Trophoblast cell (in vitro differentiated cells and primary cell): Measurements from ENCODE around the gene CEBPG.

Source experiments
- DNase-seq, 2 donors: peaks; one replicate each; pipeline ENCODE4 v3.0.0-alpha.2; 2016
- H2AFZ ChIP-seq: 2 replicates; pipeline ENCODE4 v1.6.1; 2013; ENCODE audit warnings: low read length, moderate library complexity, mild to moderate bottlenecking; ENCODE audit not compliant: insufficient read depth, poor library complexity
- H2AK5ac ChIP-seq: 2 replicates; pipeline ENCODE4 v1.6.1; 2013; ENCODE audit warnings: mild to moderate bottlenecking, low read length
- H2BK120ac ChIP-seq: 2 replicates; pipeline ENCODE4 v1.6.1; 2013; ENCODE audit warnings: low read length, mild to moderate bottlenecking, moderate library complexity; ENCODE audit not compliant: insufficient read depth, poor library complexity
- H2BK12ac ChIP-seq: 2 replicates; pipeline ENCODE4 v1.6.1; 2013; ENCODE audit warnings: mild to moderate bottlenecking, low read length, moderate library complexity
- H2BK5ac ChIP-seq: 2 replicates; pipeline ENCODE4 v1.6.1; 2013; ENCODE audit warnings: low read length, low read depth, moderate library complexity, mild to moderate bottlenecking; ENCODE audit not compliant: poor library complexity
- H3K14ac ChIP-seq: 2 replicates; pipeline ENCODE4 v1.6.1; 2013; ENCODE audit warnings: mild to moderate bottlenecking, low read length
- H3K18ac ChIP-seq: 2 replicates; pipeline ENCODE4 v1.6.1; 2013; ENCODE audit warnings: mild to moderate bottlenecking, low read length
- H3K23ac ChIP-seq: 2 replicates; pipeline ENCODE4 v1.6.1; 2013; ENCODE audit warnings: low read length
- H3K27ac ChIP-seq: 2 replicates; pipeline ENCODE4 v1.5.1; 2013; ENCODE audit warnings: low read depth, mild to moderate bottlenecking, inconsistent platforms, low read length, moderate library complexity
- H3K27me3 ChIP-seq: 2 replicates; pipeline ENCODE4 v1.6.1; 2013; ENCODE audit warnings: inconsistent platforms, mild to moderate bottlenecking, low read length, moderate library complexity; ENCODE audit not compliant: insufficient read depth
- H3K36me3 ChIP-seq, 2 experiments: 1 replicate in 1 of 2; 2 replicates in 1 of 2; pipeline ENCODE4 v1.6.1; 2013; ENCODE audit warnings: low read length in 2 of 2, mild to moderate bottlenecking in 2 of 2, moderate library complexity in 1 of 2; ENCODE audit not compliant: insufficient read depth in 2 of 2, control insufficient read depth in 1 of 2
- H3K4ac ChIP-seq: 2 replicates; pipeline ENCODE4 v1.6.1; 2013; ENCODE audit warnings: low read depth, mild to moderate bottlenecking, low read length, moderate library complexity
- H3K4me1 ChIP-seq, 2 experiments: 1 replicate in 1 of 2; 2 replicates in 1 of 2; pipeline ENCODE4 v1.6.1; 2013; ENCODE audit warnings: low read length in 2 of 2, mild to moderate bottlenecking in 2 of 2, moderate library complexity in 1 of 2; ENCODE audit not compliant: insufficient read depth in 2 of 2, control insufficient read depth in 1 of 2
- H3K4me2 ChIP-seq: 2 replicates; pipeline ENCODE4 v1.6.1; 2013; ENCODE audit warnings: inconsistent platforms, mild to moderate bottlenecking, low read length, moderate library complexity
- H3K4me3 ChIP-seq: 2 replicates; pipeline ENCODE4 v1.5.1; 2013; ENCODE audit warnings: mild to moderate bottlenecking, low read depth, low read length, inconsistent platforms
- H3K79me1 ChIP-seq: one replicate; pipeline ENCODE4 v1.6.1; 2013; ENCODE audit warnings: low read length
- H3K79me2 ChIP-seq: 2 replicates; pipeline ENCODE4 v1.6.1; 2013; ENCODE audit warnings: low read length, mild to moderate bottlenecking; ENCODE audit not compliant: control insufficient read depth, insufficient read depth, poor library complexity
- H3K9ac ChIP-seq: 2 replicates; pipeline ENCODE4 v1.6.1; 2013; ENCODE audit warnings: mild to moderate bottlenecking, low read length
- H3K9me3 ChIP-seq: 2 replicates; pipeline ENCODE4 v1.6.1; 2013; ENCODE audit warnings: low read depth, mild to moderate bottlenecking, control low read depth, inconsistent platforms, low read length; ENCODE audit not compliant: insufficient read depth
- H4K12ac ChIP-seq: 2 replicates; pipeline ENCODE4 v1.6.1; 2013; ENCODE audit warnings: low read depth, mild to moderate bottlenecking, low read length, moderate library complexity
- H4K8ac ChIP-seq: 2 replicates; pipeline ENCODE4 v1.6.1; 2013; ENCODE audit warnings: low read depth, mild to moderate bottlenecking, low read length, moderate library complexity
- H4K91ac ChIP-seq: one replicate; pipeline ENCODE4 v1.6.1; 2013; ENCODE audit warnings: low read depth, mild to moderate bottlenecking, low read length, moderate library complexity
- WGBS: extraction: QIAGEN DNeasy Blood & Tissue Kit; methylation state at CpG from one replicate; pipeline ENCODE4 v1.1.7; 2013; ENCODE audit warnings: missing lambda C conversion rate; ENCODE audit not compliant: insufficient read length, insufficient coverage; ENCODE audit errors: extremely low coverage; 5-methylcytosine and 5-hydroxymethylcytosine counted together

The CEBPG gene

GRCh38 chr19:33394723-33395560 lies 21.4 kb downstream of the CEBPG start:
- Histone ChIP-seq H3K79me2 (peaks cover 2% of the 10 kb centered on the region), H3K4me3 (no peak overlapping the region), H3K27me3 (no peaks in the 10 kb centered on the region), H3K36me3 (peaks cover 0 to 2% of the 10 kb centered on the region in 2 experiments), H2BK120ac (no peak overlapping the region), H4K91ac (no peak overlapping the region), H3K79me1 (no peaks in the 10 kb centered on the region), H3K27ac (no peak overlapping the region), H3K4me2 (no peak overlapping the region), H3K23ac (no peak overlapping the region), H4K8ac (no peak overlapping the region), H3K9ac (no peak overlapping the region), H3K4me1 (peaks cover 0 to 6% of the 10 kb centered on the region in 2 experiments), H2AFZ (no peak overlapping the region), H3K9me3 (peaks cover 2% of the 10 kb centered on the region), H4K12ac (no peak overlapping the region), H3K18ac (no peak overlapping the region), H2BK12ac (no peak overlapping the region), H2BK5ac (no peak overlapping the region), H2AK5ac (no peak overlapping the region), H3K4ac (no peak overlapping the region), H3K14ac (no peak overlapping the region)
- no peak for DNase-seq
- no CpG with 5 or more reads among the region's 19 CpGs for WGBS

DNA sequence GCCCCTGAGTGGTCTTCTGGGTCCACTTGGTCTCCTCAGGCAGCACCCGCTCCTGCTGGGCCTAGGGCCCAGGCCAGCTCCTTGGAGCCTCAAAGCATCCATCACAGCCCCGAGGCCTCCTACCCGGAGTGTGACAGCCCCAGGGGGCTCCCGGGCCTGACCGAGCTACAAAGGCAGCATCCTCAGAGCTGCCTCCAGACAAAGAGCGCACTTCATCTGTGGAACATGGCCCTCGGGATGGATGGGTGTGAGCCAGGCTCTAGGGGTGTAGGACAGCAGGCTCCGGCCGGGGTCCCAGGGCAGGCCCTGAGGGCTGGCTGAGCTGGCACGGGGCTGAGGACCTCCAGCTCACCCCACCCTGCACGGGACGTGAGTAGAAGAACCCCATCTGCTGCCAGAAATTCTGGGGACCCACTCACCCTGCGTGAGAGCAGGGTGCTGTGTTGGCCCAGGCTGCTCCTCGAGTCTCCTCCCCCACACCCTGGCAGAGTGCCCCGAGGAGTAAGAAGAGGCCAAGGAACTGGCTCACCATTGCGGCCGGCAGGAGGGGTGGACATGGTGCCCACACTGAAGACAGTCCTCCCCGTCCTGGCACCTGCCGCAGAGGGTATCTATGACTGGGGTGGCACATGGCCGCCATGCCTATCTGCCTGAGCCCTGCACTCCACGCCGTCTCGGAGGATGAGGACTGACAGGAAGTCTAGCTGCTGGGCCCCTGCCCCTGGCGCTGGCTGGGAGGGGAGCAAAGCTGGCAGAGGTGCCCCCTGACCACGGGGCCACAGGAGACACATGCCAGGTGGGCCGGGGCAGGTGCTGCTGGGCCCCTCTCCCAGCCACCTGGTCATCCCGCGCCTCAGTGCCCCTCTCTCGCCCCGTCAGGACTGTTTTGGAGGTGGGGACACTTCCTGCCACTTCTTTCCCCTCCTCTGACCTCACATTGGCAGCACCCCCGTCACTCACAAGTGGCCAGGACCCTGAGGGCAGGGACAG lies 22.3 kb downstream of the CEBPG start:
- Histone ChIP-seq H2BK5ac (no peak overlapping the region), H3K27ac (no peak overlapping the region), H2AFZ (no peak overlapping the region), H2AK5ac (no peak overlapping the region), H3K79me2 (peaks cover 2% of the 10 kb centered on the region), H3K79me1 (no peaks in the 10 kb centered on the region), H3K14ac (no peak overlapping the region), H3K23ac (no peak overlapping the region), H4K8ac (no peak overlapping the region), H3K36me3 (peaks cover 0 to under 1% of the 10 kb centered on the region in 2 experiments), H3K27me3 (no peaks in the 10 kb centered on the region), H2BK120ac (no peak overlapping the region), H2BK12ac (no peak overlapping the region), H4K91ac (no peak overlapping the region), H3K18ac (no peak overlapping the region), H3K9me3 (peaks cover 2% of the 10 kb centered on the region), H3K4ac (no peak overlapping the region), H3K4me1 (peaks cover 0 to 3% of the 10 kb centered on the region in 2 experiments), H3K9ac (no peak overlapping the region), H4K12ac (no peak overlapping the region), H3K4me2 (no peak overlapping the region), H3K4me3 (no peak overlapping the region)
- DNase-seq: no peak
- WGBS: no CpG with 5 or more reads among the region's 31 CpGs

DNA sequence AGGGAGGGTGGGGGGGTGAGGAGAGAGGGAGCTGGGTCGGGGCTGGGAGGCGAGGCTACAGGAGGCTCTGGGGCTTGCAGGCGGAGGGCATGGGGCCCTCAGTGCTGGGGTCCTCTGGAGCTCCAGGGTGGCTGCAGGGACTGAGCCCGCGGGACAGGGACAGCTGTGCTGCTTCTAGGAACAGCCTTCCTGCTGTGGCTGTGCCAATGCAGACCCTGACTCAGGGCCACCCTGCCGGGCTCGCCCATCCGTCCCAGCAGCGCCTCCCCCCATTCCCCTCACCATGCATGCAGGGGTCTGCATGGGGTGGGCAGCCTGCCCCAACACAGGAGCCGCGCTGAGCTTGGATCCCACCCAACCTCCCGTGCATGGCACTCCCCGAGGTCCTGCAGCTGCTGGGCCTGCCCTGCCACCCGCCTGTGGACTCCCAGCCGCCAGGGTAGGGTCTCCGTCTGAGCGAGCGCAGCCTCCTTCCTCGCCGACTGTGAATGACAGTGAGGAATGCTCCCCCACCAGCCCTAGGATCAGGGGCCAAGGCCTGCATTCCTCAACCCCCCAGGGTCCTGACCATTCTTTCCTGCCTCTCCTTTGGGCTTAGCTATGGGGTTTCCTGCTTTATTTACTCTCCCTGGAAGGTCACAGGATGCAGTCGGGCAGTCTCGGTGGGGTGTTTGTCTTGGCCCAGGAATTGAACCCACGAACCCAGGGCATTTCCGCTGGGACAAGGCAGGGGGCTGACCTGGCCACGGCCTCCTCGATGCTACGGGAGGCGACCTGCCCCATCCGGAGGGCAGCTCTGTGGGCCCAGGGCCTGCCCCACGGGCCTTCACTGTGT lies 23.4 kb downstream of the CEBPG start:
- Histone ChIP-seq H3K36me3 (no peaks in the 10 kb centered on the region), H2AK5ac (no peak overlapping the region), H4K91ac (no peak overlapping the region), H4K8ac (no peak overlapping the region), H2BK12ac (no peak overlapping the region), H3K4me2 (no peak overlapping the region), H3K79me2 (peaks cover 2% of the 10 kb centered on the region), H4K12ac (no peak overlapping the region), H2BK5ac (no peak overlapping the region), H3K18ac (no peak overlapping the region), H2AFZ (no peak overlapping the region), H3K4ac (no peak overlapping the region), H3K14ac (no peak overlapping the region), H3K9ac (no peak overlapping the region), H3K27ac (no peak overlapping the region), H3K4me1 (peaks cover 0 to 3% of the 10 kb centered on the region in 2 experiments), H2BK120ac (no peak overlapping the region), H3K79me1 (no peaks in the 10 kb centered on the region), H3K27me3 (no peaks in the 10 kb centered on the region), H3K23ac (no peak overlapping the region), H3K9me3 (no peaks in the 10 kb centered on the region), H3K4me3 (no peak overlapping the region)
- no peak for DNase-seq
- WGBS: no CpG with 5 or more reads among the region's 30 CpGs
